Stimulated activated CD4-positive, alpha-beta T cell treated with anti-CD3 and anti-CD28 coated beads, Interleukin-15, amount 100 ng/mL, for 24 hours (primary cell): Measurements from ENCODE around the gene PDE6A.

Experiments
- DNase-seq: peaks from one replicate; pipeline ENCODE4 v3.0.0-alpha.2; 2020

PDE6A gene

GRCh38 chr5:149833116-149833827 lies 111.3 kb downstream of the PDE6A start:
- DNase-seq, result no peak

- DNase-seq, result no peak
Measured at GRCh38 chr5:149832636-149833035, 112.0 kb downstream of the PDE6A start.

GRCh38 chr5:149831492-149831891 lies 113.1 kb downstream of the PDE6A start:
- peak; percentile 65 for DNase-seq

- DNase-seq, result no peak
Measured at GRCh38 chr5:149830579-149830978, 114.0 kb downstream of the PDE6A start.

- no peak for DNase-seq
Measured at GRCh38 chr5:149829954-149830353, 114.6 kb downstream of the PDE6A start.

GRCh38 chr5:149828161-149829011 lies 116.2 kb downstream of the PDE6A start:
- DNase-seq, result peak; percentile 86

- no peak for DNase-seq
Measured at GRCh38 chr5:149827546-149827945, 117.0 kb downstream of the PDE6A start.

- no peak for DNase-seq
Measured at GRCh38 chr5:149827086-149827485, 117.5 kb downstream of the PDE6A start.

- no peak for DNase-seq
Measured at GRCh38 chr5:149826574-149826973, 118.0 kb downstream of the PDE6A start.

- no peak for DNase-seq
Measured at GRCh38 chr5:149824846-149825245, 119.7 kb downstream of the PDE6A start.

GRCh38 chr5:149824120-149824519 lies 120.5 kb downstream of the PDE6A start:
- DNase-seq, result no peak

- no peak for DNase-seq
Measured at GRCh38 chr5:149823375-149823774, 121.2 kb downstream of the PDE6A start.

- DNase-seq, result no peak
Measured at GRCh38 chr5:149822301-149822700, 122.3 kb downstream of the PDE6A start.

- no peak for DNase-seq
Measured at GRCh38 chr5:149820536-149821510, 123.8 kb downstream of the PDE6A start.

GRCh38 chr5:149820012-149820411 lies 124.6 kb downstream of the PDE6A start:
- no peak for DNase-seq

- DNase-seq, result no peak
Measured at GRCh38 chr5:149818116-149818515, 126.5 kb downstream of the PDE6A start.

GRCh38 chr5:149817539-149818060 lies 127.0 kb downstream of the PDE6A start:
- DNase-seq, result no peak

GRCh38 chr5:149816661-149817060 lies 127.9 kb downstream of the PDE6A start:
- no peak for DNase-seq

GRCh38 chr5:149811453-149811852 lies 133.1 kb downstream of the PDE6A start:
- DNase-seq, result no peak

- DNase-seq, result no peak
Measured at GRCh38 chr5:149810856-149811255, 133.7 kb downstream of the PDE6A start.

GRCh38 chr5:149809931-149810691 lies 134.5 kb downstream of the PDE6A start:
- DNase-seq, result no peak
